Measurements from ENCODE around the gene PDE11A. TPM values are rescaled to one million over a fixed set of nuclear protein-coding genes. Genes with fewer than 3 reads are reported as not detected.

The PDE11A gene
- total RNA-seq, 1 donor from 2014 or later = 1.00 TPM

DNA sequence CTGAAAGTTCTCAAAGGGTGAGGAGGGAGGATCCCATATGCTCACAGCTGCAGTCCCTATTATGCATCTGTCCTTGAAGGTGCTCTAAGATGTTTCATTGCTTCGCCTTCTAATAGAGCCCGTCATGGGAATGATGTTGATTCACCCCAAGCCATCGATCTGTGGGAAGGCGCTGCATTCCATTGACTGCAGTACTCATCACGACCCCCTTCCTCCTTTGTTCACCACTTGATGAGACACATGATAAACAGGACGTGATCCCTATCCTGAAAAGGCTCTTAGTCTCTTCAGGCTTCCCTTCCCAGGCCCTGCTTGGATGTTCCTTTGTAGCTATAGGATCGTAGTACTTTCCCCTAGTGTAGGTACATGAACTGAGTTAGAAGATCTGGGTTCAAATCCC lies 498.2 kb downstream of the PDE11A start:
- no peak for DNase-seq (ENCODE audit: low spot score)

Other genes with a start within 250 kb of the PDE11A start
- 13.1 TPM for gene RBM45, start 39.7 kb upstream of the PDE11A start, total RNA-seq
- gene OSBPL6, start 121.7 kb upstream of the PDE11A start, total RNA-seq = 0.39 TPM

All from mesenteric fat pad (tissue), 1 donor.